Endothelial cell (in vitro differentiated cells): ENCODE measurements around the gene PHOSPHO2. TPM values are rescaled to one million over a fixed set of nuclear protein-coding genes. Genes with fewer than 3 reads are reported as not detected.

Experiments used
- DNase-seq: peaks from one replicate; pipeline ENCODE4 v3.0.0; 2021; ENCODE audit warnings: low spot score
- H3K27ac Mint-ChIP-seq: one replicate; pipeline ENCODE4 v1.8.0; 2021; ENCODE audit warnings: mixed read lengths, inconsistent platforms; ENCODE audit not compliant: unreplicated experiment
- H3K27me3 Mint-ChIP-seq: one replicate; pipeline ENCODE4 v1.8.0; 2021; ENCODE audit warnings: mild to moderate bottlenecking, moderate library complexity, mixed read lengths, inconsistent platforms; ENCODE audit not compliant: unreplicated experiment
- H3K36me3 Mint-ChIP-seq: one replicate; pipeline ENCODE4 v1.8.0; 2021; ENCODE audit warnings: mild to moderate bottlenecking, low read depth, mixed read lengths, inconsistent platforms; ENCODE audit not compliant: unreplicated experiment
- H3K4me1 Mint-ChIP-seq: one replicate; pipeline ENCODE4 v1.8.0; 2021; ENCODE audit warnings: mild to moderate bottlenecking, mixed read lengths, inconsistent platforms; ENCODE audit not compliant: unreplicated experiment
- H3K4me3 Mint-ChIP-seq: one replicate; pipeline ENCODE4 v1.8.0; 2021; ENCODE audit warnings: mild to moderate bottlenecking, mixed read lengths, inconsistent platforms; ENCODE audit not compliant: unreplicated experiment
- H3K9me3 Mint-ChIP-seq: one replicate; pipeline ENCODE4 v1.8.0; 2021; ENCODE audit warnings: mixed read lengths, inconsistent platforms; ENCODE audit not compliant: unreplicated experiment
- CTCF ChIP-seq: fragments of 200-600 bp; sonication (generic); IDR thresholded peaks from one replicate; pipeline ENCODE4 v1.5.0; 2021; ENCODE audit warnings: antibody characterized with exemption; ENCODE audit not compliant: unreplicated experiment
- total RNA-seq: library from RNA; stranded (reverse); fragmentation: NEBNext Ultra II Directional; extraction: Animal tissue kit (Norgen Biotek cat#: 25700); gene quantifications from one replicate; pipeline ENCODE4 v1.2.1, GENCODE V29; 2021; ENCODE audit not compliant: unreplicated experiment

Gene PHOSPHO2
- total RNA-seq, 1 donor from 2014 or later = 10.5 TPM

GRCh38 chr2:169738566-169739229 lies 44.4 kb downstream of the PHOSPHO2 start:
- peaks cover 21% of the 10 kb centered on the region for H3K4me1 Mint-ChIP-seq
- H3K9me3 Mint-ChIP-seq = no peaks in the 10 kb centered on the region
- DNase-seq = no peak
- no peak for TF ChIP-seq CTCF
- peaks cover 16% of the 10 kb centered on the region for H3K36me3 Mint-ChIP-seq
- no peak overlapping the region for H3K27ac Mint-ChIP-seq
- H3K4me3 Mint-ChIP-seq = no peak overlapping the region
- peaks cover 5% of the 10 kb centered on the region for H3K27me3 Mint-ChIP-seq

GRCh38 chr2:169739351-169739750 lies 45.1 kb downstream of the PHOSPHO2 start:
- Mint-ChIP-seq H3K36me3 (peaks cover 21% of the 10 kb centered on the region), H3K4me1 (peaks cover 21% of the 10 kb centered on the region), H3K27ac (no peak overlapping the region), H3K9me3 (no peaks in the 10 kb centered on the region), H3K27me3 (peaks cover 4% of the 10 kb centered on the region), H3K4me3 (no peak overlapping the region)
- TF ChIP-seq CTCF = no peak
- no peak for DNase-seq

- Mint-ChIP-seq H3K27me3 (no peaks in the 10 kb centered on the region), H3K9me3 (no peaks in the 10 kb centered on the region), H3K27ac (no peak overlapping the region), H3K36me3 (peaks cover 41% of the 10 kb centered on the region), H3K4me3 (no peak overlapping the region), H3K4me1 (peaks cover 2% of the 10 kb centered on the region)
- TF ChIP-seq CTCF = no peak
- no peak for DNase-seq
These were observed 49.3 kb downstream of the PHOSPHO2 start for GRCh38 chr2:169743549-169743948.

- DNase-seq = no peak
- Mint-ChIP-seq H3K36me3 (peaks cover 32% of the 10 kb centered on the region), H3K9me3 (no peaks in the 10 kb centered on the region), H3K4me1 (no peaks in the 10 kb centered on the region), H3K27me3 (no peaks in the 10 kb centered on the region), H3K4me3 (no peak overlapping the region), H3K27ac (no peak overlapping the region)
- TF ChIP-seq CTCF = no peak
These were observed 52.0 kb downstream of the PHOSPHO2 start for GRCh38 chr2:169746240-169746639.

- no peak for DNase-seq
- peaks cover 30% of the 10 kb centered on the region for H3K36me3 Mint-ChIP-seq
- no peak for TF ChIP-seq CTCF
- H3K4me1 Mint-ChIP-seq = no peaks in the 10 kb centered on the region
- H3K4me3 Mint-ChIP-seq = no peak overlapping the region
- no peaks in the 10 kb centered on the region for H3K9me3 Mint-ChIP-seq
- H3K27me3 Mint-ChIP-seq = no peaks in the 10 kb centered on the region
- H3K27ac Mint-ChIP-seq = no peak overlapping the region
These were observed 54.0 kb downstream of the PHOSPHO2 start for GRCh38 chr2:169748319-169748718.

Other genes with a start within 250 kb of the PHOSPHO2 start
- 3.2 TPM for gene BBS5, start 215.0 kb upstream of the PHOSPHO2 start, total RNA-seq
- gene KLHL41, start 184.8 kb upstream of the PHOSPHO2 start, total RNA-seq = 0.10 TPM
- gene FASTKD1, start 120.6 kb upstream of the PHOSPHO2 start, total RNA-seq = 33.7 TPM
- gene PPIG, start 110.1 kb upstream of the PHOSPHO2 start, total RNA-seq = 50.8 TPM
- gene CFAP210, start 64 bp upstream of the PHOSPHO2 start, total RNA-seq = 0.41 TPM
- gene KLHL23, start 39.4 kb downstream of the PHOSPHO2 start, total RNA-seq = 22.1 TPM
- 109 TPM for gene SSB, start 104.4 kb downstream of the PHOSPHO2 start, total RNA-seq
- gene METTL5, start 130.4 kb downstream of the PHOSPHO2 start, total RNA-seq = 36.8 TPM
- 23.4 TPM for gene UBR3, start 133.0 kb downstream of the PHOSPHO2 start, total RNA-seq